OCI-LY7 (cell line): ENCODE data around the gene TRAF4. TPM values are rescaled to one million over a fixed set of nuclear protein-coding genes. Genes with fewer than 3 reads are reported as not detected.
A peak's percentile ranks its signal among the peaks of the same experiment; 100 is the strongest.
"Not testable (repeated sequence)": the region's sequence is repeated elsewhere in the genome, so short reads cannot be mapped to it uniquely, and the experiment has no call there.

Source experiments
- BruUV-seq: library from RNA; stranded (reverse); fragments of 400-500 nt; replicated peaks from 2 replicates; lab custom pipeline; 2021; lab: Mats Ljungman, UMichigan
- CTCF ChIA-PET: fragments of 300-600 bp; sonication (Branson Sonifier 250); formaldehyde crosslinking; loops from one replicate; lab custom pipeline; 2022; ENCODE audit warnings: antibody characterized with exemption; ENCODE audit not compliant: unreplicated experiment; lab: Charles Lee
- POLR2A ChIA-PET: fragments of 300-600 bp; sonication (Branson Sonifier 250); formaldehyde crosslinking; loops from one replicate; lab custom pipeline; 2022; ENCODE audit warnings: antibody characterized with exemption; lab: Charles Lee
- DNase-seq: peaks from one replicate; pipeline ENCODE4 v3.0.0-alpha.2; 2015; ENCODE audit warnings: low spot score
- H2AFZ ChIP-seq: fragments of 200-600 bp; sonication (generic), shearing (Covaris generic); 2 replicates; pipeline ENCODE4 v1.6.1; 2014; ENCODE audit warnings: mild to moderate bottlenecking, antibody characterized with exemption, low read length, moderate library complexity
- H3K27ac ChIP-seq: fragments of 200-600 bp; sonication (generic); 2 replicates; pipeline ENCODE4 v1.5.1; 2014; ENCODE audit warnings: mixed run types, low read depth, mild to moderate bottlenecking, moderate library complexity, low read length, inconsistent platforms; ENCODE audit not compliant: poor library complexity, severe bottlenecking
- H3K36me3 ChIP-seq: fragments of 200-600 bp; sonication (generic); 2 replicates; pipeline ENCODE4 v1.6.1; 2014; ENCODE audit warnings: mild to moderate bottlenecking, antibody characterized with exemption, low read length, moderate library complexity, mixed read lengths; ENCODE audit not compliant: insufficient read depth
- H3K4me1 ChIP-seq: fragments of 200-600 bp; sonication (generic); 2 replicates; pipeline ENCODE4 v1.5.1; 2014; ENCODE audit warnings: mild to moderate bottlenecking, low read length; ENCODE audit not compliant: insufficient read depth, poor library complexity, severe bottlenecking
- H3K4me2 ChIP-seq: fragments of 200-600 bp; sonication (generic); 2 replicates; pipeline ENCODE4 v1.6.1; 2014; ENCODE audit warnings: mild to moderate bottlenecking, low read length
- H3K4me3 ChIP-seq: fragments of 200-600 bp; sonication (generic); 2 replicates; pipeline ENCODE4 v1.5.1; 2014; ENCODE audit warnings: mild to moderate bottlenecking, low read depth, low read length; ENCODE audit not compliant: poor library complexity, severe bottlenecking
- H3K79me2 ChIP-seq: fragments of 200-600 bp; sonication (generic); 2 replicates; pipeline ENCODE4 v1.6.1; 2016; ENCODE audit warnings: low read depth, mild to moderate bottlenecking, low read length, moderate library complexity, mixed read lengths; ENCODE audit not compliant: insufficient read depth
- H3K9me2 ChIP-seq: fragments of 200-600 bp; sonication (generic); 2 replicates; pipeline ENCODE4 v1.6.1; 2016; ENCODE audit warnings: mild to moderate bottlenecking, low read length, mixed read lengths; ENCODE audit not compliant: insufficient read depth
- H3K9me3 ChIP-seq: fragments of 200-600 bp; sonication (generic); 2 replicates; pipeline ENCODE4 v1.6.1; 2014; ENCODE audit warnings: mild to moderate bottlenecking, mixed run types, low read length, mixed read lengths
- H4K20me1 ChIP-seq: fragments of 200-600 bp; sonication (generic); 2 replicates; pipeline ENCODE4 v1.6.1; 2014; ENCODE audit warnings: mild to moderate bottlenecking, antibody characterized with exemption, low read length, moderate library complexity, mixed read lengths; ENCODE audit not compliant: insufficient read depth
- CTCF ChIP-seq: fragments of 200-600 bp; sonication (generic); conservative IDR thresholded peaks from 2 replicates; pipeline ENCODE4 v1.5.1; 2014; ENCODE audit warnings: mild to moderate bottlenecking, antibody characterized with exemption, low read length, moderate library complexity, mixed read lengths
- EZH2phosphoT487 ChIP-seq: fragments of 200-600 bp; sonication (generic); IDR thresholded peaks from 2 replicates; pipeline ENCODE4 v1.6.1; 2018; ENCODE audit warnings: low read depth, borderline replicate concordance, mild to moderate bottlenecking, mixed run types, antibody characterized with exemption, low read length, moderate library complexity, mixed read lengths
- intact Hi-C: fragments of 100-400 bp; cut with micrococcal nuclease; formaldehyde crosslinking; loops from one replicate; pipeline ENCODE4 v1.10.0; 2022; ENCODE audit not compliant: unreplicated experiment
- total RNA-seq, 2 experiments: library from RNA; depleted of rRNA in 1 of 2; stranded (reverse); fragments of >200 nt in 1 of 2; shearing (Covaris generic) in 1 of 2; gene quantifications; 2 replicates each; pipeline ENCODE4 v1.2.3, GENCODE V29; 2014 to 2022

TRAF4 gene
- total RNA-seq, 2 experiments from 2014 or later = 105 to 123 TPM

- Histone ChIP-seq H3K79me2 (peaks cover 35% of the 10 kb centered on the region), H2AFZ (no peak overlapping the region), H3K9me2 (no peaks in the 10 kb centered on the region), H3K27ac (peak overlapping the region; percentile 82), H4K20me1 (peaks cover 9% of the 10 kb centered on the region; the same call in 1 of the 2 replicates), H3K4me2 (peak overlapping the region; percentile 100), H3K4me3 (peak overlapping the region; percentile 88), H3K36me3 (peaks cover 60% of the 10 kb centered on the region), H3K4me1 (peaks cover 74% of the 10 kb centered on the region), H3K9me3 (no peaks in the 10 kb centered on the region)
- no peak for DNase-seq
- no TSS peak for BruUV-seq
- intact Hi-C loops = no loop called here
- POLR2A ChIA-PET = no interaction called here
- no peak for TF ChIP-seq CTCF
- TF ChIP-seq EZH2phosphoT487 = no peak
- CTCF ChIA-PET = no interaction called here
Measured at GRCh38 chr17:28723159-28723835, 20.5 kb upstream of the TRAF4 start.

GRCh38 chr17:28723836-28724499 lies 19.8 kb upstream of the TRAF4 start:
- H3K4me3 ChIP-seq, H4K20me1 ChIP-seq, intact Hi-C loops, H3K9me2 ChIP-seq, POLR2A ChIA-PET, BruUV-seq, DNase-seq, CTCF ChIA-PET, H3K9me3 ChIP-seq, H2AFZ ChIP-seq: not testable (repeated sequence)
- Histone ChIP-seq H3K4me2 (peak overlapping the region; percentile 100), H3K36me3 (peaks cover 60% of the 10 kb centered on the region), H3K4me1 (peaks cover 68% of the 10 kb centered on the region), H3K79me2 (peaks cover 35% of the 10 kb centered on the region), H3K27ac (peak overlapping the region; percentile 82)

- peaks cover 9% of the 10 kb centered on the region; the same call in 1 of the 2 replicates for H4K20me1 ChIP-seq
- peak; percentile 28 for DNase-seq
- H3K4me2 ChIP-seq = peak overlapping the region; percentile 96; the same call in 1 of the 2 replicates
- H3K9me2 ChIP-seq = no peaks in the 10 kb centered on the region
- peaks cover 35% of the 10 kb centered on the region for H3K79me2 ChIP-seq
- peaks cover 60% of the 10 kb centered on the region for H3K36me3 ChIP-seq
- peak overlapping the region; percentile 82 for H3K27ac ChIP-seq
- ChIA-PET CTCF (no interaction called here), POLR2A (interaction anchor here (1.0 kb wide), 1 partner anchor 38 kb away, joined by 4 read pairs; no protein-coding TSS in a partner anchor)
- TF ChIP-seq EZH2phosphoT487 (no peak), CTCF (no peak)
- H3K9me3 ChIP-seq = no peaks in the 10 kb centered on the region
- no peak overlapping the region for H2AFZ ChIP-seq
- TSS peak; percentile 29 for BruUV-seq
- intact Hi-C loops = loop anchor here (5.0 kb wide), 2 partner anchors 38 to 128 kb away; no protein-coding TSS in a partner anchor
- no peak overlapping the region for H3K4me3 ChIP-seq
- peaks cover 71% of the 10 kb centered on the region for H3K4me1 ChIP-seq
Measured at GRCh38 chr17:28724500-28725165, 19.2 kb upstream of the TRAF4 start.
